Caki2 (cell line): ENCODE measurements around the gene SPC24. TPM values are rescaled to one million over a fixed set of nuclear protein-coding genes. Genes with fewer than 3 reads are reported as not detected.

Experiments used
- DNase-seq: peaks from one replicate; pipeline ENCODE4 v3.0.0-alpha.2; 2015; ENCODE audit warnings: low read depth
- in situ Hi-C: cut with HindIII; loops from 2 replicates; pipeline ENCODE4 v1.10.0; 2016; ENCODE audit warnings: low sequenced_read_pairs, low pct_unique_long_range_greater_than_20kb, mixed read lengths
- total RNA-seq: library from RNA; depleted of rRNA; stranded (reverse); fragments of >200 nt; shearing (Covaris generic); gene quantifications from 2 replicates; pipeline ENCODE4 v1.2.3, GENCODE V29; 2014; ENCODE audit warnings: low replicate concordance; rRNA removed

Gene SPC24, protein sequence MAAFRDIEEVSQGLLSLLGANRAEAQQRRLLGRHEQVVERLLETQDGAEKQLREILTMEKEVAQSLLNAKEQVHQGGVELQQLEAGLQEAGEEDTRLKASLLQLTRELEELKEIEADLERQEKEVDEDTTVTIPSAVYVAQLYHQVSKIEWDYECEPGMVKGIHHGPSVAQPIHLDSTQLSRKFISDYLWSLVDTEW
- total RNA-seq, result 159 and 194 TPM in 2 replicates

DNA sequence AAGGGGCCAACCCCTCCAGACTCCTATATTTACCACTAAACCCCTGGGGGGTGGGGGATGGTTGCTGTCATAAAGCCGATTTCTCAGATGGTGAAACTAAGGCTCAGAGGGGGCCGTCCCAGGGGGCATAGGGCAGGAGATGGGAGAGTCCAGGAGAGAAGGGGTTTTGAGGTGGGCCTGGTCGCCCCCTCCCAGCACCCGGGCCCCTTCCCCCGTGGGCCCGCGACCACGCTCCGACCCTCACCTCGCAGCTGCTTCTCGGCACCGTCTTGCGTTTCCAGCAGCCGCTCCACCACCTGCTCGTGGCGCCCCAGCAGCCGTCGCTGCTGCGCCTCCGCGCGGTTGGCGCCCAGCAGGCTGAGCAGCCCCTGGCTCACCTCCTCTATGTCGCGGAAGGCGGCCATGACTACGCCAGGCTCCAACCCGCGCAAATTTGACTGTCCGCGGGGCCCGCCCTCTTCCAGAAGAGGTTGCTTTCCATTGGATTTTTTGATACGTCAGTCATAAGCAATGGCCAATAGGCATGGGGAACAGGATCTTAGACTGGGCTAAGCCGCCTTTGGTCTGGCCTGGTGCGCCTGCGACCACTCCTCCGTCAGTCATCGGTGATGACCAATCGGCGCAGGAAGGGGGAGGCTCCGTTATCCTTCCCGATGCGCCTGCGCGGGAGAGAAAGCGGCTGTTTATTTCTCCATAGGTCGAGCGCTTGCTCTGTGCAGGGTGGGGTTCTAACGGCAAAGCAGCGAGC, at the start of gene SPC24:
TSS of gene SPC24 (minus strand) at position 410 of the 748 bp plus-strand sequence. CDS start at position 404, 6 bp downstream.
- peak; percentile 99 for DNase-seq
- in situ Hi-C loops, result no loop called here

DNA sequence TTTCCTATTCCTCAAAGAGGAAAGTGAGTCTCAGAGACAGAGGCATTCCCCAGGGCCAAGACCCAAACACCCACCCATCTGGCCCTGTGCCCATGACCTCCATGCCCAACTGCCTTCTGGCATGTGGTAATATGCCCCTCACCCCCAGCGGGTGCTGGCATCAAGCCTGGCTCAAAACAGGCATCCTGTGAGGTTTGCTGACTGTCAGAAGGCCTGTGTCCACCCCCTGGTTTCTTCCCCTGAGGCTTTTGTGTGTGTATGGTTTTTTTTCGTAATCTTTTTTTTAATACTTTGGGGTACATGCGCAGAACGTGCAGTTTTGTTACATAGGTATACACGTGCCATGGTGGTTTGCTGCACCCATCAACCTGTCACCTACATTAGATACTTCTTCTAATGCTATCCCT, 49.4 kb upstream of the SPC24 start:
- in situ Hi-C loops, result no loop called here
- no peak for DNase-seq

DNA sequence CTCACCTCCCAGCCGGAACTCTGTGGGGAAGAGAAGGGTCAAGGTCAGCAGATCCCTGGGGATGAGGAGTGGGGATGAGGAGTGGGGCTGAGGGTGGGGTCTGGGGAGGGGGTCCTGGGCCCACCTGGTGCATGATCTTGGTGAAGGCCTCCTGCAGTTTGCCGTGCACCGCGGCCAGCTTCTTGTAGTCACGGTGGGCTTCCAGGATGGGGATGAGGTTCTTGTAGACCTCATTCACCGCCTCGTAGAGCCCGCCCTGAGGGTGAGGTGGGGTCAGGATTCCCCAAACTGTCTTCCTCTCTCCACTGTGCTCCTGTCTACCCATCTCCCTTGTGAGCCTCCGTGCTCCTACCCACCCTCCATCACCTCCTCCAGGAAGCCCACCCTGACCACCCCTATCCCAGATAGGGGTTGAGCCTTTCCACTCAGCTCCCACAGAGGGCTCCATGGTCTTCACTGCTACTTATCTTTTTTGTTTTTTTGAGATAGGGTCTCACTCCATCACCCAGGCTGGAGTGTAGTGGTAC, 48.6 kb upstream of the SPC24 start:
- in situ Hi-C loops, result no loop called here

DNA sequence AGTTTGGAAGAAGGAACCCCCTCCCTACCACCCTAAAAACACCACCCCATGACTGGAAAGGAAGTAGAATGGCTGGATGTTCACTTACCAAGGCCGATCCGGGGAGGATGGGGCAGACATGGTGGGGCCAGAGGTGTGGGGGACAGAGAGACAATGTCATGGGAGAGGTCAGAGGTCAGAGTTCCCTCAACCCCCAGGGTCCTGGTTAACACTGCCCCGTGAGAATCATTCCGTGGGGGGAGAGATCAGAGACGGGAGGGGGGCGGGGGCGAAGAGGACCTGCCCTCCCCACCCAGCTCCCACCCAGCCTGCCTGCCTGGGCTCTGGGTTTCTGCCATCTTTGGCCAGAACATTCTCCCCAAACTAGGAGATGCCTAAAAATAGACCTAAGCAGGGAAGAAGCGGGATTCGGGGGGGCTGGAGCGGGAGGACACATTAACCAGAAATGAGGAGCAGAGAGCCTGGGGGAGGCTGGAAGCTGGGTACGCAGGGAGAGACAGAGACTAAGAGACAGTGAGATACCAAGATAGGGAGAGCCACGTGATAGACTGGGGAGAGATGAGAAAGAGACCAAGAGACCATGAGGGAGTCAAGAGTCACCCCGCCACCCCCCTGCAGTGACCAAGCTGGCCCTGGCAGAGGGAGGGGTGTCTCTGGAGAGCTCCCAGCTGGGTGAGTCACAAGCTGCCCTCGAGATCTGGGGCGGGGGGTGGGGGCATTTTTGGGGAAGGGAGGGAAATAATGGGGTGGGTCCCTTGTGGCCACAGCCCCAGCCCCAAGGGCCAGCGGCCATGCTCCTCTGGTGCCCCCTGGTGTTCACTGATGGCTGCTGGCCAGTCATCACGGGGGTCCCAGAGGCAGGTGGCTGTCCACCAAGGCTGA, 47.9 kb upstream of the SPC24 start:
- no peak for DNase-seq

More for the DNA sequence above, 48.6 kb upstream of the SPC24 start:
- no peak for DNase-seq

DNA sequence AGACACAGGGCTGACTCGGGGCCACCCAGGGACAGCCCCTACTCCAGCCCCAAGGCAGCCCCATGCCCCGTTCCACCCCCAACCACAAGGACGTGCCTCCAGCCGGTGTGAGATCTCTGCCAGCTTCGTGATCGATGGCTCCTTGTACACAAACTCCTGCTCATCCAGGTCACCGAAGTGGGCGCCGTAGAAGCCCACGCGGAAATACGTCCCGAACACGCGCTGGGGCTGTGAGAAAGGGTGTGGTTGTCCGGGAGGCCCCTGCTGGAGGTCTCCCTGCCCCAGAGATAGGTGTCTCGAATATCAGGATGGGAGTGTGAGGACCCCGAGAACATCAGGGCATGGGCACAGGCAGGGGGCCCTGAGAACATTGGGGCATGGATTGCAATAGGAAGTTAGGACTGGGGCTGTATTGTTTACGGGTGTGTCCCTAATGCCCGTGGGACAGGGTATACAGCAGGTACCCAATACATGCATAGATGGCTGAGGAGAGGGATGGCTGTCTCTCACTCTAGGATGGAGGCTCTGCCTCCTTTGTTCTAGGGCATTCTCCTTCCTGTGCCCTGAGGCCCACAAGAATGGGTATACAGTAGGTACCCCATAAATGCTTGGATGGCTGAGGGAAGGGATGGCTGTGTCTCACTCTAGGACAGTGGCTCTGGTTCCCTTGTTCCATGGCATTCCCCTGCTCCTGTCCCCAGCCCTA, 47.1 kb upstream of the SPC24 start:
- in situ Hi-C loops, result no loop called here
- DNase-seq, result no peak

More for the DNA sequence above, 47.9 kb upstream of the SPC24 start:
- in situ Hi-C loops, result no loop called here

DNA sequence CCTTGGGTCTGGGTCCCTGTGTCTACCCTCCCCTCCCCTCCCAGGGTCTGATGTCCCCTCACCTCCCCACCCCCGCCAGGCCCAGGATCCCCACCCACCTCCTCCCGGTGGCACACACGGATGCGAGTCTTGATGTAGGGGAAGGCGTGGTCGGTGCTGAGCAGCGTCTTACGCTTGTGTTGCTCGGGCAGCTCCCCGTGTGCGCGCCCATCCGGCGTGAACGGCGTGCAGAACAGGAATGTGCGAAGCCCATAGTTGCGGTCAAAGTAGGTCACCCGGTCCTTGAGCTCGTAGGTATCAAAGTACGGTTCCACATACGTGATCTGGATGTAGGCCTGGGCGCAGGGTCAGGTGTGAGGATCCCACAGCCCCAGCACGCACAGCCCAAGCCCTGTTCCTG, 46.2 kb upstream of the SPC24 start:
- DNase-seq, result no peak
- in situ Hi-C loops, result no loop called here

DNA sequence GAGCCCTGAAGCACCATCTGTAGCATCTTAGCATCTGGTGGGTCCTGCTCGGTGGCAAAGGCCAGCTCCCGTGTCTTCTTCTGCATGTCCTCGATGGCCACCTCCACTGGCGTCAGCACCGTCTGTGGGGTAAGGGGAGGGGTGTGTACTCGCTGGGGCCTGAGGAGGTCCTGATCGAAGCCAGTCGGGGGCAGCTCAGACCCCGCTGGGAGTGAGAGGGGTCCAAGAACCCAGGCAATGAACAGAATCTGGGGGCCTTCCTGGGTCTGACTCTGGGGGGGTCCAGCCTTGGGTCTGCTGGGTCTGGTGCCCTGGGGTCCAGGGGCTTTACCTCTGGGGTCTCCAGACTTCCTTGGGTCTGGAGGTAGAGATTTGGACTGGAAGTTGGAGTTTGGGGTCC, 45.3 kb upstream of the SPC24 start:
- in situ Hi-C loops, result no loop called here
- DNase-seq, result no peak

DNA sequence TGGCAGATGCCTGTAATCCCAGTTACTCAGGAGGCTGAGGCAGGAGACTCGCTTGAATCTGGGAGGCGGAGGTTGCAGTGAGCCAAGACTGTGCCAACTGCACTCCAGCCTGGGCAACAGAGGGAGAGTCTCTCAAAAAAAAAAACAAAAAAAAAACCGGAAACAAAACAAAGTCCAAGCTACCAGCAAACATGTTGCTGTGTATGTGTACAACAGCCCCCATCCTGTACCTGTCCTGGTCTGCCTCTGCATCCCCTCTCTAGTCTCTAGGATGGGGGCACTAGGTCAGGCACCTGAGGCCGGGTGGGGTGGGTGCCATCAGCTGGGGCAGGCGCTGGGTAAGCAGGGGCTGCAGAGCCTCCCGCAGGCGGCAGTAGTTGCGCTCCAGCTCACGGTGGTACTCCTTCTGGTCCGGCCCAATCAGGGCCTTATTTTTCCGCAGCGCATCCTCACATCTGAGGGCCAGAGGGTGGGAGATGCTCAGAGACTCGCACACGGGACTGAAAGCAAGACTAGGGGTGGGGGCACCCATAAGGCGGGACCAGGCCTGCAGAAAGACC, 44.5 kb upstream of the SPC24 start:
- DNase-seq, result no peak
- in situ Hi-C loops, result no loop called here

DNA sequence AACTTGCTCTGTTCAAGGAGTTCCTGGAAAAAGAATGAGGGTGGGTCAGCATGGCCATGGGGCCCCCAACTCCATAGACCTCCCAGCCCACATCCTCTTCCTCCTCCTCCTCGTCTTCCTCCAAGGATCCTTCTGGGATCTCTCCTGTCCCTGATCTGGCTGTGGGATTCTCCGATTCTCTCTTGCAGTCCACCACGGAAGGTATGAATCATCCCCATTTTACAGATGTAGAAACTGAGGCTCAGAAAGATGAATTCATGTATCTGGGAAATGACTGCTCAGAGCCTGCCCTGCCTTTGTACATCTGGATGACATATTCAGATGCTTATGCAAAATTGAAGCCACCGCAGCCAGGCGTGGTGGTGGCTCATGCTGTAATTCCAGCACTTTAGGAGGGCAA, 43.9 kb upstream of the SPC24 start:
- DNase-seq, result no peak
- in situ Hi-C loops, result no loop called here

DNA sequence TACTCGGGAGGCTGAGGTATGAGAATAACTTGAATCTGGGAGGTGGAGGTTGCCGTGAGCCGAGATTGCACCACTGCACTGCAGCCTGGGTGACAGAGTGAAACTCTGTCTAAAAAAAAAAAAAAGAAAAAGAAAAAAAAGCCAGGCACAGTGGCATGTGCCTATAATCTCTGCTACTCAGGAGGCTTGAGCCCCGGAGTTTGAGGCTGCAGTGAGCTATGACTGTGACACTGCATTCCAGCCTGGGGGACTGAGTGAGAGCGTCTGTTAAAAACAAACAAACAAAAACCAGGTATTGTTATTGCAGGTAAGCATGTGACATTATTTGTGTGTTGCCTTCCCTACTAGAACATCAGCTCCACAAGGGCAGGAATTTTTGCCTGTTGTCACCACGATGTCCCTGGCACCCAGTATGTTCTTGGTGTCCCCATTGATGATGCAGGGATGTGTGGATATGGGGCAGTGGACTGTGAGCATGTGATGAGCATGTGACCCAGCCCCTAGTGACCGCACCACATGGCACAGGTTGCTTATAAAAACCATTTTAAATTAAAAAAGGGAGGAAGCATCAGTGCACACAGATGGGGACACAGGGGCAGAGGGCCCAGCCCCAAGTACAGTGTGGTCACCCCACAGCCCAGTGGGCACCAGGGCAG, 43.3 kb upstream of the SPC24 start:
- in situ Hi-C loops, result no loop called here
- peak; percentile 51 for DNase-seq

DNA sequence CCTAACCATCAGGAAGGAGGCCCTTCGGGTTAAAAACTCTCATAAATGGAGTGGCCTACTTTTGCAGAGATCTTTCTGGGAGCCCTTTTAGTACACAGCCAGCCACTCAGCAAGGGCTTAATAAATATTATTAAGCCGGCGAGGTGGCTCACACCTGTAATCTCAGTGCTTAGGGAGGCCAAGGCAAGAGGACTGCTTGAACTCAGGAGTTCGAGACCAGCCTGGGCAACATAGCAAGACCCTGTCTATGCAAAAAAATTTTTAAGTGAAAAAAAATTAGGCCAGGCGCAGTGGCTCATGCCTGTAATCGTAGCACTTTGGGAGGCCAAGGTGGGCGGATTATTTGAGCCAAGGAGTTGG, 42.6 kb upstream of the SPC24 start:
- no peak for DNase-seq
- in situ Hi-C loops, result no loop called here

DNA sequence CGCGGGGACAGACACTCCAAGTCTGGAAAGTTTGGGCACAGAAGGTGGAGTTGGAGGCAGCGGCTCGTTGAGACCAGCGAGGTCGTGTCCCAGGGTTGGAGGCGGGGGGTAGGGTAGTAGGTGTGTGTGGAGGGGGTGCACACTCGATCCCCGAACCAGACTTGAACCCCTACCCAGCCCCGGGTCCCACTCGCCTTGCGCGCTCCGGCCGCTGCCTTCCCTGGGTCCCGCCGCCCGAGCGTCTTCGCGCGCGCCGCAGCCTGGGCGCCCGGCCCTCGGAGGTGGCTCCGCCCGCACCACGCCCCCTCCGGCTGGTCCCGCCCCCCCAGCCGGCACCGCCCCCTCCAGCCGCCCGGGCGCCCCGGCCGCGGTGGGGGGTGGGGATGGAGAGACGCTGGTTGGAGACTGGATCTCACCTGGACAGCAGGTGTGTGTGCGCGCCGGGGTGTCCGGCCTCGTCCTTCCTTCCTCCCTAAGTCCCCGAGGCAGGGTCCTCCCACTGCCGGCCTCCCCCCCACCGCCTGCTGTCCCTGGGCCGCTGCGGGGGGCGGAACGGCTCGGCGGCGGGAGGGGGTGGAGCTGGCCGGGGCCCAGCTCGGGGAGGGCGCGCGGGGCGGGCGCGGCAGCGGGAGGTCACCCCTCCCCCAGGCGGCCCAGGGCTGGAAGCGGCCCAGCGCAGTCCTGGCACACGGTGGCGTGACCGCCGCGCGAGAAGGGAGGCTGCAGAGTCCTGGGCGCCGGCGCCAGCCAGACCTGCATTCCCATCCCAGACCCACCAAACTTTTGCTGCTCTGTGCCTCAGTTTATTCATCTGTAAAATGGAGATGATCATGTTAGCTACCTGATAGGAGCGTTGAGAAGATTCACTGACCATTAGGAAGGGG, 42.0 kb upstream of the SPC24 start, which contains the start of gene KANK2:
TSS of gene KANK2 (minus strand) at position 255 of the 884 bp plus-strand sequence. CDS start 3,034 bp downstream, outside the sequence.
- DNase-seq, result peak; percentile 84
- in situ Hi-C loops, result no loop called here

DNA sequence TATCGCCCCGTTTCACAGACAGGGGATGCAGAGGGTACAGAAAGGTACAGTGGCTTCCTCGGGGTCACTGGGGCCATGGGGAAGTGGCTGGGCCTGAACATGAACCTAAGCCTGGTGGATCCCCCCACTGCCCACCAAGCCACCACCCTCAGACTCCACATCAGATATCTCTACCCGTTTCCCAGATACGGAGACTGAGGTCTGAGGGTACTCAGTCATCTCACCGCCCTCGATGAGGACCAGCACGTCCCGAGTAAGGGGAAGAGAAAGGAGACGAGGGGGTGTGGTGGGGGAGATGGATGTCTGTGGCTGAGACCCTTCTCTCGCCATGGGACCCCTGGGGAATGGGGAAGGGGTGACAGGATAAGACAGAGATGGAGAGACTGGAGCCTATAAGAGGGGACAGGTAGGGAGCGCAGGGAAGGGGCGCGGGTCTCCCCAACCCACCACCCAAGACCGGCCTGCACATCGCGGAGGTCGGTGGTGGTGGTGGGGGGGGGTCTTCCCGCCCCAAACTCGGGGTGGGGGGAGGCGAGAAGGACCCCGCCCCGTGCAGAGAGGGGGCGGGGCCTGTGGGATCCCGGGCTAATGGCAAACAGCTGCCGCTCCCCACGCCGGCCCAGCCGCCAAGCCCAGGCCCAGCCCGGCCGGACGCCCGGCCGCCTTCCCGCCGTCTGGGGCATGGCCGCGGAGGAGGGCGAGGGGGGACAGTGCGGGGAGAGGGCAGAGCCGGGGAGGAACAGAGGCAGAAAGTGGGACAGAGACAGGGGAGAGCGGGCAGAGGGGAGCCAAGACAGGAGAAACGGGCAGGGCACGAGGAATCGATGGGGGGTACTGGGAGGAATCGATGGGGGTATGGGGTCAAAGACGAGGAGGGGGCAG, 41.1 kb upstream of the SPC24 start:
- in situ Hi-C loops, result no loop called here
- no peak for DNase-seq

DNA sequence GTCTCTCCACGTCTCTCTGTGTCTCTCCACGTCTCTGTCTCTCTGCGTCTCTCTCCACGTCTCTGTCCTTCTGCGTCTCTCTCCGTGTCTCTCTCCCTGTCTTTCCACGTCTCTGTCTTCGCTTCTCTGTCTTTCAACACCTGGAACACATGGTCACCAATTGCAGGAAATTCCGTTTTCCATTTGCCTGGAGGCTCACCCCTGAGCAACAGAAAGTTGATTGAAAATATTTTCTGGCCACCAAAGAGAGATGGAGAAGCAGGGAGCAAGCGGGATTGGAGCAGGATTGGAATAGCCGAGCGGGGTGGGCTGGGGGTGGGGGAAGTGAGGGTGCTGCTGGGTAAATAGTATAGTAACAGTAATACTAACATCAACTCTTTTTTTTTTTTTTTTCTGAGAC, 40.1 kb upstream of the SPC24 start:
- in situ Hi-C loops, result no loop called here
- DNase-seq, result no peak

DNA sequence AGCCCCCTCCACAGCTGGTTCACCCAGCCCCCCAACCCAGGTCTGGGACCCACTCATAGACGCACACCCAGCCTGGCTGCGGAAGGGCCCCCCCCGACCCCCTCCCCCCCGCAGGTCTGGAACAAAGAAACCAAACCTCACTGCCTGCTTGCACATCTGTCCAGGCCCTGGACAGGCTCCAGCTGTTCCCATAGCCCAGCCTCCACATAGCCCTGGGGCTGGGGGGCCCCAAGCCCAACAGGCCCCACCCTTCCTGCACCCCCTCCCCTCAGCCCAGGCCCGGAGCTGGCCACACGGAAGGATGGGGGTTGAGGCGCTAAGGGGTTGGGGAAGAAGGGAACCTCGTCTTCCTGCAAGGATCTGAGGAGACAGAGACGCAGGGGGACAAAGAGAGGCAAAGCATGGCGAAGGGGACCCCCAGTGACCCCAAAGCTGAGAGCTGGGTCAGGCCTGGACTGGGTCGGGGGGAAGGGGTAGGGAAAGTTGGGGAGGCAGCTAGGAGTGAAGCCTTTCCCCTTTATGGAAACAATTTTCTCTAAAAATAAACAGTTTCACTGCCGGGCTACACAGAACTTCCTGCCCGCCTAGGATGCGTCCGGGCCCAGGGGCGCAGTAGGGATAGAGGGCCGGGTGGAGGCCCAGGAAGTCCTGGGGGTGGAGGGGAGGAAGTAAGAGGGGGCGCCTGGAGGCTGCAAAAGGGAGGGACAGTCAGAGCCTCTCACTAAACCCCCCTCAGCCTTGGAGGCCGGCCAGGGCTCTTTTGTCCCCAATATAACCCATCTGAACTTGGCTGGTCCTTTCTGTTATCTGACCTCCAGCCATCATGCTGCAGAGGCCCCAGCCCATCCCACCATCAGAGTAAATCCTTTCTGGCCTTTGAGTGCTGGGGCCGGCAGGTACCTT, 39.3 kb upstream of the SPC24 start:
- in situ Hi-C loops, result no loop called here
- no peak for DNase-seq
